Endodermal cell (in vitro differentiated cells): ENCODE results near the gene ACBD3. TPM values are rescaled to one million over a fixed set of nuclear protein-coding genes. Genes with fewer than 3 reads are reported as not detected.

Experiments
- DNase-seq: peaks from one replicate; pipeline ENCODE4 v3.0.0-alpha.2; 2017
- H3K27ac ChIP-seq: 2 replicates; pipeline ENCODE4 v1.5.1; 2013; ENCODE audit warnings: mild to moderate bottlenecking, low read depth, low read length, moderate library complexity
- H3K27me3 ChIP-seq: 2 replicates; pipeline ENCODE4 v1.6.1; 2013; ENCODE audit warnings: mild to moderate bottlenecking, low read length, moderate library complexity; ENCODE audit not compliant: insufficient read depth, control insufficient read depth, poor library complexity, severe bottlenecking
- H3K36me3 ChIP-seq: 2 replicates; pipeline ENCODE4 v1.7.0; 2013; ENCODE audit warnings: mild to moderate bottlenecking, low read length, moderate library complexity; ENCODE audit not compliant: control insufficient read depth, insufficient read depth
- H3K4me1 ChIP-seq: one replicate; pipeline ENCODE4 v1.7.0; 2013; ENCODE audit warnings: low read length; ENCODE audit not compliant: control insufficient read depth, insufficient read depth
- H3K4me3 ChIP-seq: 2 replicates; pipeline ENCODE4 v1.5.1; 2013; ENCODE audit warnings: mild to moderate bottlenecking, low read length, moderate library complexity
- H3K9ac ChIP-seq: 2 replicates; pipeline ENCODE4 v1.6.1; 2013; ENCODE audit warnings: mild to moderate bottlenecking, low read length, moderate library complexity; ENCODE audit not compliant: poor library complexity, severe bottlenecking; ENCODE audit errors: extremely low read depth
- H3K9me3 ChIP-seq: 2 replicates; pipeline ENCODE4 v1.6.1; 2013; ENCODE audit warnings: mild to moderate bottlenecking, low read length, moderate library complexity; ENCODE audit not compliant: control insufficient read depth
- H3K27ac Mint-ChIP-seq: 2 replicates; pipeline ENCODE4 v1.8.0; 2020; ENCODE audit warnings: mixed read lengths
- H3K27me3 Mint-ChIP-seq: 2 replicates; pipeline ENCODE4 v1.8.0; 2021; ENCODE audit warnings: mild to moderate bottlenecking, mixed read lengths; ENCODE audit not compliant: insufficient read depth
- H3K36me3 Mint-ChIP-seq: 2 replicates; pipeline ENCODE4 v1.8.0; 2020; ENCODE audit warnings: low read depth, mixed read lengths
- H3K4me1 Mint-ChIP-seq: 2 replicates; pipeline ENCODE4 v1.8.0; 2020; ENCODE audit warnings: mixed read lengths
- H3K4me3 Mint-ChIP-seq: 2 replicates; pipeline ENCODE4 v1.8.0; 2020; ENCODE audit warnings: mild to moderate bottlenecking, moderate library complexity, mixed read lengths
- H3K9me3 Mint-ChIP-seq: 2 replicates; pipeline ENCODE4 v1.8.0; 2020; ENCODE audit warnings: mild to moderate bottlenecking, mixed read lengths
- CTCF ChIP-seq: fragments of 200-600 bp; sonication (generic); conservative IDR thresholded peaks from 2 replicates; pipeline ENCODE4 v1.5.0; 2021; ENCODE audit warnings: antibody characterized with exemption, mild to moderate bottlenecking
- WGBS, 2 experiments: methylation state at CpG; one replicate each; pipeline versions ENCODE4 v1.1.5 to v1.1.7; 2013; ENCODE audit warnings: missing lambda C conversion rate in 2 of 2, mixed read lengths in 1 of 2; ENCODE audit not compliant: insufficient coverage in 1 of 2, insufficient read length in 1 of 2; 5-methylcytosine and 5-hydroxymethylcytosine counted together
- total RNA-seq, 2 donors: library from RNA; stranded (reverse); fragmentation: NEBNext Ultra II Directional in 1 of 2; extraction: Animal tissue kit (Norgen Biotek cat#: 25700) in 1 of 2; gene quantifications; 2 replicates in 1 of 2; 3 replicates in 1 of 2; pipeline ENCODE4 v1.2.1, GENCODE V29; 2021

The ACBD3 gene
- total RNA-seq, 2 donors from 2014 or later, result 34.8 to 48.0 TPM

GRCh38 chr1:226135709-226136108 is 50.8 kb downstream of the ACBD3 start:
- no peaks in the 10 kb centered on the region for H3K36me3 Mint-ChIP-seq
- H3K27ac Mint-ChIP-seq, result no peak overlapping the region
- peaks cover 10% of the 10 kb centered on the region for H3K4me1 ChIP-seq
- DNase-seq, result peak; percentile 70
- TF ChIP-seq CTCF, result no peak
- H3K27ac ChIP-seq, result no peak overlapping the region
- 45 to 60% methylated on average over 10 to 14 of the region's 14 CpGs for WGBS, 2 experiments
- H3K27me3 Mint-ChIP-seq, result no peaks in the 10 kb centered on the region
- H3K4me3 Mint-ChIP-seq, result peak overlapping the region; percentile 21
- H3K4me1 Mint-ChIP-seq, result peaks cover 28% of the 10 kb centered on the region
- H3K9me3 Mint-ChIP-seq, result peaks cover 1% of the 10 kb centered on the region
- no peaks in the 10 kb centered on the region for H3K9me3 ChIP-seq
- no peak overlapping the region for H3K4me3 ChIP-seq
- H3K36me3 ChIP-seq, result no peaks in the 10 kb centered on the region
- no peaks in the 10 kb centered on the region for H3K27me3 ChIP-seq
- no peak overlapping the region for H3K9ac ChIP-seq

GRCh38 chr1:226135059-226135651 is 51.4 kb downstream of the ACBD3 start:
- H3K36me3 ChIP-seq, result no peaks in the 10 kb centered on the region
- H3K4me1 Mint-ChIP-seq, result peaks cover 28% of the 10 kb centered on the region
- H3K27me3 Mint-ChIP-seq, result no peaks in the 10 kb centered on the region
- peaks cover 5% of the 10 kb centered on the region for H3K9me3 Mint-ChIP-seq
- H3K9me3 ChIP-seq, result no peaks in the 10 kb centered on the region
- peaks cover 10% of the 10 kb centered on the region for H3K4me1 ChIP-seq
- no peaks in the 10 kb centered on the region for H3K36me3 Mint-ChIP-seq
- H3K9ac ChIP-seq, result no peak overlapping the region
- H3K27me3 ChIP-seq, result no peaks in the 10 kb centered on the region
- DNase-seq, result peak; percentile 46
- H3K27ac ChIP-seq, result no peak overlapping the region
- TF ChIP-seq CTCF, result no peak
- no peak overlapping the region for H3K4me3 Mint-ChIP-seq
- no peak overlapping the region for H3K27ac Mint-ChIP-seq
- WGBS, 2 experiments, result 88 to 91% methylated on average over 12 to 21 of the region's 21 CpGs
- no peak overlapping the region for H3K4me3 ChIP-seq

GRCh38 chr1:226134170-226135058 is 52.1 kb downstream of the ACBD3 start:
- Mint-ChIP-seq H3K36me3 (no peaks in the 10 kb centered on the region), H3K27me3 (no peaks in the 10 kb centered on the region), H3K4me3 (no peak overlapping the region), H3K4me1 (peaks cover 28% of the 10 kb centered on the region), H3K27ac (no peak overlapping the region), H3K9me3 (peaks cover 5% of the 10 kb centered on the region)
- no peak overlapping the region for H3K4me3 ChIP-seq
- 87% methylated on average over 14 to 16 of the region's 16 CpGs for WGBS, 2 experiments
- H3K9me3 ChIP-seq, result no peaks in the 10 kb centered on the region
- no peaks in the 10 kb centered on the region for H3K36me3 ChIP-seq
- no peak for DNase-seq
- TF ChIP-seq CTCF, result no peak
- no peak overlapping the region for H3K27ac ChIP-seq
- peaks cover 10% of the 10 kb centered on the region for H3K4me1 ChIP-seq
- no peaks in the 10 kb centered on the region for H3K27me3 ChIP-seq
- no peak overlapping the region for H3K9ac ChIP-seq
